Neural cell (in vitro differentiated cells): ENCODE data around the gene IL3.

Source experiments
- CTCF ChIP-seq: fragments of 450-650 bp; IDR thresholded peaks from 2 replicates; pipeline ENCODE4 v1.5.1; 2014; ENCODE audit warnings: antibody characterized with exemption, mild to moderate bottlenecking, moderate library complexity; ENCODE audit not compliant: poor library complexity, severe bottlenecking
- EP300 ChIP-seq: fragments of 450-650 bp; conservative IDR thresholded peaks from 2 replicates; pipeline ENCODE4 v1.6.1; 2014; ENCODE audit warnings: antibody characterized with exemption, mild to moderate bottlenecking, moderate library complexity; ENCODE audit not compliant: poor library complexity, severe bottlenecking
- EZH2 ChIP-seq: fragments of 200-600, 300-800 bp; shearing (Covaris generic), sonication (generic); IDR thresholded peaks from 2 replicates; pipeline ENCODE4 v1.6.1; 2014; ENCODE audit warnings: antibody characterized with exemption, low read length, borderline replicate concordance, mild to moderate bottlenecking; ENCODE audit not compliant: insufficient read depth, poor library complexity, severe bottlenecking
- TF ChIP-seq, protein P1 (sequence below): IDR thresholded peaks from 2 replicates; pipeline ENCODE4 v1.6.1; 2012; ENCODE audit warnings: borderline replicate concordance

GRCh38 chr5:132079619-132080018 is 19.2 kb downstream of the IL3 start:
- TF ChIP-seq, protein P1, sequence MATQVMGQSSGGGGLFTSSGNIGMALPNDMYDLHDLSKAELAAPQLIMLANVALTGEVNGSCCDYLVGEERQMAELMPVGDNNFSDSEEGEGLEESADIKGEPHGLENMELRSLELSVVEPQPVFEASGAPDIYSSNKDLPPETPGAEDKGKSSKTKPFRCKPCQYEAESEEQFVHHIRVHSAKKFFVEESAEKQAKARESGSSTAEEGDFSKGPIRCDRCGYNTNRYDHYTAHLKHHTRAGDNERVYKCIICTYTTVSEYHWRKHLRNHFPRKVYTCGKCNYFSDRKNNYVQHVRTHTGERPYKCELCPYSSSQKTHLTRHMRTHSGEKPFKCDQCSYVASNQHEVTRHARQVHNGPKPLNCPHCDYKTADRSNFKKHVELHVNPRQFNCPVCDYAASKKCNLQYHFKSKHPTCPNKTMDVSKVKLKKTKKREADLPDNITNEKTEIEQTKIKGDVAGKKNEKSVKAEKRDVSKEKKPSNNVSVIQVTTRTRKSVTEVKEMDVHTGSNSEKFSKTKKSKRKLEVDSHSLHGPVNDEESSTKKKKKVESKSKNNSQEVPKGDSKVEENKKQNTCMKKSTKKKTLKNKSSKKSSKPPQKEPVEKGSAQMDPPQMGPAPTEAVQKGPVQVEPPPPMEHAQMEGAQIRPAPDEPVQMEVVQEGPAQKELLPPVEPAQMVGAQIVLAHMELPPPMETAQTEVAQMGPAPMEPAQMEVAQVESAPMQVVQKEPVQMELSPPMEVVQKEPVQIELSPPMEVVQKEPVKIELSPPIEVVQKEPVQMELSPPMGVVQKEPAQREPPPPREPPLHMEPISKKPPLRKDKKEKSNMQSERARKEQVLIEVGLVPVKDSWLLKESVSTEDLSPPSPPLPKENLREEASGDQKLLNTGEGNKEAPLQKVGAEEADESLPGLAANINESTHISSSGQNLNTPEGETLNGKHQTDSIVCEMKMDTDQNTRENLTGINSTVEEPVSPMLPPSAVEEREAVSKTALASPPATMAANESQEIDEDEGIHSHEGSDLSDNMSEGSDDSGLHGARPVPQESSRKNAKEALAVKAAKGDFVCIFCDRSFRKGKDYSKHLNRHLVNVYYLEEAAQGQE = no peak
- TF ChIP-seq CTCF = no peak
- no peak for TF ChIP-seq EZH2
- TF ChIP-seq EP300 = no peak
